ENCODE results near the gene ZNF821.

The ZNF821 gene

DNA sequence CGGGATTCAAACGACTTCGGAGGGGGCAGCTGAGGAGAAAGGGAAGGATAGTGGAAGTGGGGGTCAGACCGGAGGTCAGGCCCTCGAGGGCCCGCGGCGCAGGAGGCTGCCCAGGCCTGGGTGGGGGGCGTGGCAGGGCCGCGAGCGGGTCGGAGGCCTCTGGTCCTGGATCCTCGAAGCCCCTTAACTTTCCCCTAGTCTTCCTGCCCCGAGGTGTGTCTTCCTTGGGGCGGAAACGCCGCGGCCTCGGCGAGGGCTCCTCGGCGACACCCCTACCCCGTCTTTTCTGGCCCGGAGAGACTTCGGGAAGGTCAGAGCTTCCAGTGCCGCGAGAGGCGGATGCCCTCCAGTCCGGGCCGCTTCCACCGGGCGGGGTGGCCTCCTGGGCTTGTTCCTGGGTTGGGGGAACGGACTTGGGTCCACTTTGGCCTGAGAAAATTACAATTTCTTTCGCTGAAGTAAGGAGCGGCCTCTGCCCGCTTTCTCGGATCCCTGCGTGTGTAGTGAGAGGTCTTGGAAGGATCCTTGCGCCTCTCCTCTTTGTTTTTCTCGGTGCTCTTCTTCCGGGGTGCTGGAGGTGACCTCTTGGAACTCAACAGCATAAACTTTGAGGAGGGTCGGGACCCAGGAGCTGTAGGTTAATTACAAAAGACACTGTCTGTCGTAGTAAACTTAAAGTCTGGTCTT lies 11.8 kb upstream of the ZNF821 start:
- Histone ChIP-seq H3K36me3 (ENCODE audit: control insufficient read depth, insufficient read depth, low read length) (no peaks in the 10 kb centered on the region), H3K79me2 (peaks cover 39% of the 10 kb centered on the region), H3K9ac (peak overlapping the region; percentile 98), H3K4me2 (ENCODE audit: low read length) (peak overlapping the region; percentile 90), H3K4me3 (ENCODE audit: low read depth, low read length) (peak overlapping the region; percentile 99), H3K27ac (peak overlapping the region; percentile 96), H2AFZ (peak overlapping the region; percentile 88), H3K9me3 (ENCODE audit: control insufficient read depth, low read length) (no peaks in the 10 kb centered on the region), H3K27me3 (ENCODE audit: control insufficient read depth, insufficient read depth, low read length) (no peaks in the 10 kb centered on the region), H3K4me1 (no peaks in the 10 kb centered on the region)
- TF ChIP-seq CTCF (IDR thresholded peaks at IDR 0.05), result no peak

- Histone ChIP-seq H3K4me3 (ENCODE audit: low read depth, low read length) (peak within 1 kb of the TSS; percentile 99), H3K79me2 (peaks cover 39% of the 10 kb centered on the region), H3K4me1 (no peaks in the 10 kb centered on the region)
Observed at GRCh38 chr16:71894921-71895678, 11.1 kb upstream of the ZNF821 start, which contains the start of gene IST1. IST1 (plus strand) TSS chr16:71895531; CDS start chr16:71915641, 20,110 bp downstream.

DNA sequence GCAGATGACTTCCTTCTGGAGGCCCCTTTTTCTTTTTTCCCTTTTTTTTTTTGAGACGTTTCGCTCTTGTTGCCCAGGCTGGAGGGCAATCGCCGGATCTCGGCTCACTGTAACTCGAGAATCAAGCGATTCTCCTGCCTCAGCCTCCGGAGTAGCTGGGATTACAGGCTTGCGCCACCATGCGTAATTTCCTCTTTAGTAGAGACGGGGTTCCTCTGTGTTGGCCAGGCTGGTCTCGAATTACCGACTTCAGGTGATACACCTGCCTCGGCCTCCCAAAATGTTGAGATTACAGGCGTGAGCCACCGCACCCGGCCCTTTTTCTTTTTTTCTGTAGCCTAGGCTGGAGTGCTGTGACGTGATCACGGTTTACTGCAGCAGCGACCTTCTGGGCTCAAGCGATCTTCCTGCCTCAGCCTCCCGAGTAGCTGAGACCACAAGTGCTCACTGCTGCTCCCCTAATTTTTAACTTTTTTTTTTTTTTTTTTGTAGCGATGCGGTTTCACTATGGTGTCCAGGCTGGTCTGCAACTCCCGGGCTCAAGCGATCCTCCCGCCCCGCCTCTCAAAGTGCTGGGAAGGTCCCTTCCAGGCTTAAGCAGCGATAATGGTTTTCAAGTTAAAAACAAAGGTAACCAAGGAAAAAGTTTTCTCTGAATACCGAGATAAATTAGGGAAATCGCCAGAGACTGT lies 10.4 kb upstream of the ZNF821 start:
- TF ChIP-seq CTCF (IDR thresholded peaks at IDR 0.05), result peak; percentile 27
- Histone ChIP-seq H3K9me3 (ENCODE audit: control insufficient read depth, low read length) (no peaks in the 10 kb centered on the region), H3K4me1 (no peaks in the 10 kb centered on the region), H3K4me2 (ENCODE audit: low read length) (peak overlapping the region; percentile 97), H3K36me3 (ENCODE audit: control insufficient read depth, insufficient read depth, low read length) (no peaks in the 10 kb centered on the region), H3K27me3 (ENCODE audit: control insufficient read depth, insufficient read depth, low read length) (no peaks in the 10 kb centered on the region), H3K79me2 (peaks cover 35% of the 10 kb centered on the region), H3K9ac (peak overlapping the region; percentile 47), H2AFZ (peak overlapping the region; percentile 88), H3K4me3 (ENCODE audit: low read depth, low read length) (peak overlapping the region; percentile 99), H3K27ac (peak overlapping the region; percentile 96)

More at GRCh38 chr16:71894921-71895678, 11.1 kb upstream of the ZNF821 start, which contains the start of gene IST1:
- Histone ChIP-seq H3K9me3 (ENCODE audit: control insufficient read depth, low read length) (no peaks in the 10 kb centered on the region), H3K4me2 (ENCODE audit: low read length) (peak within 1 kb of the TSS; percentile 97), H3K36me3 (ENCODE audit: control insufficient read depth, insufficient read depth, low read length) (no peaks in the 10 kb centered on the region), H3K27ac (peak within 1 kb of the TSS; percentile 96), H3K27me3 (ENCODE audit: control insufficient read depth, insufficient read depth, low read length) (no peaks in the 10 kb centered on the region), H3K9ac (peak within 1 kb of the TSS; percentile 98), H2AFZ (peak within 1 kb of the TSS; percentile 88)
- TF ChIP-seq CTCF (IDR thresholded peaks at IDR 0.05), result peak; percentile 11

- Histone ChIP-seq H2AFZ (peak overlapping the region; percentile 88), H3K4me3 (ENCODE audit: low read depth, low read length) (peak overlapping the region; percentile 99), H3K36me3 (ENCODE audit: control insufficient read depth, insufficient read depth, low read length) (no peaks in the 10 kb centered on the region), H3K4me1 (no peaks in the 10 kb centered on the region), H3K4me2 (ENCODE audit: low read length) (peak overlapping the region; percentile 97), H3K9me3 (ENCODE audit: control insufficient read depth, low read length) (no peaks in the 10 kb centered on the region), H3K27ac (peak overlapping the region; percentile 96), H3K27me3 (ENCODE audit: control insufficient read depth, insufficient read depth, low read length) (no peaks in the 10 kb centered on the region), H3K79me2 (peaks cover 30% of the 10 kb centered on the region), H3K9ac (no peak overlapping the region)
- no peak for TF ChIP-seq CTCF (IDR thresholded peaks at IDR 0.05)
Observed at GRCh38 chr16:71893888-71894228, 9.9 kb upstream of the ZNF821 start.

Data from parathyroid adenoma (tissue), 2 donors.